Colonic mucosa (tissue), 4 donors: ENCODE measurements around the gene PPP1R3A. TPM values are rescaled to one million over a fixed set of nuclear protein-coding genes. Genes with fewer than 3 reads are reported as not detected.

Experiments used
- DNase-seq: peaks from one replicate; pipeline ENCODE4 v3.0.0-alpha.2; 2020
- H3K27ac ChIP-seq: fragments of 200-600 bp; one replicate; pipeline ENCODE4 v1.8.0; 2021
- H3K27me3 ChIP-seq: fragments of 200-600 bp; one replicate; pipeline ENCODE4 v1.8.0; 2021
- H3K36me3 ChIP-seq: fragments of 200-600 bp; one replicate; pipeline ENCODE4 v1.8.0; 2021
- H3K4me1 ChIP-seq: fragments of 200-600 bp; one replicate; pipeline ENCODE4 v1.8.0; 2021; ENCODE audit warnings: mild to moderate bottlenecking
- H3K4me3 ChIP-seq: fragments of 200-600 bp; one replicate; pipeline ENCODE4 v1.8.0; 2021
- H3K9ac ChIP-seq, 2 donors: one replicate each; pipeline ENCODE4 v1.7.0; 2013; ENCODE audit warnings: control low read depth in 2 of 2, low read depth in 2 of 2, low read length in 2 of 2
- H3K9me3 ChIP-seq: fragments of 200-600 bp; one replicate; pipeline ENCODE4 v1.8.0; 2021
- intact Hi-C: fragments of 100-400 bp; cut with DNase I; formaldehyde crosslinking; loops from one replicate; pipeline ENCODE4 v1.14.1; 2022
- total RNA-seq, 2 donors: library from RNA; stranded (reverse); fragmentation: NEBNext Ultra II Directional in 1 of 2; extraction: Animal tissue kit (Norgen Biotek cat#: 25700) in 1 of 2; gene quantifications; one replicate each; pipeline ENCODE4 v1.2.1, GENCODE V29; 2021
- TF ChIP-seq, protein P1 (sequence below): fragments of 200-600 bp; IDR thresholded peaks from one replicate; pipeline ENCODE4 v1.8.0; 2022; ENCODE audit warnings: antibody characterized with exemption, mild to moderate bottlenecking
- donor health status: healthy.
- donor health status: DM: no; HTN: no; CAD: no.
- donor health status: DM: no; HTN: no; CAD: no.

Gene PPP1R3A
- total RNA-seq, 2 donors from 2014 or later: not detected

GRCh38 chr7:113831556-113831955, 87.3 kb downstream of the PPP1R3A start:
- Histone ChIP-seq H3K36me3 (no peaks in the 10 kb centered on the region), H3K27ac (no peak overlapping the region), H3K27me3 (no peaks in the 10 kb centered on the region), H3K4me3 (no peak overlapping the region), H3K4me1 (no peaks in the 10 kb centered on the region), H3K9ac (no peak overlapping the region), H3K9me3 (no peaks in the 10 kb centered on the region)
- intact Hi-C loops: no loop called here
- no peak for DNase-seq
- TF ChIP-seq, protein P1, sequence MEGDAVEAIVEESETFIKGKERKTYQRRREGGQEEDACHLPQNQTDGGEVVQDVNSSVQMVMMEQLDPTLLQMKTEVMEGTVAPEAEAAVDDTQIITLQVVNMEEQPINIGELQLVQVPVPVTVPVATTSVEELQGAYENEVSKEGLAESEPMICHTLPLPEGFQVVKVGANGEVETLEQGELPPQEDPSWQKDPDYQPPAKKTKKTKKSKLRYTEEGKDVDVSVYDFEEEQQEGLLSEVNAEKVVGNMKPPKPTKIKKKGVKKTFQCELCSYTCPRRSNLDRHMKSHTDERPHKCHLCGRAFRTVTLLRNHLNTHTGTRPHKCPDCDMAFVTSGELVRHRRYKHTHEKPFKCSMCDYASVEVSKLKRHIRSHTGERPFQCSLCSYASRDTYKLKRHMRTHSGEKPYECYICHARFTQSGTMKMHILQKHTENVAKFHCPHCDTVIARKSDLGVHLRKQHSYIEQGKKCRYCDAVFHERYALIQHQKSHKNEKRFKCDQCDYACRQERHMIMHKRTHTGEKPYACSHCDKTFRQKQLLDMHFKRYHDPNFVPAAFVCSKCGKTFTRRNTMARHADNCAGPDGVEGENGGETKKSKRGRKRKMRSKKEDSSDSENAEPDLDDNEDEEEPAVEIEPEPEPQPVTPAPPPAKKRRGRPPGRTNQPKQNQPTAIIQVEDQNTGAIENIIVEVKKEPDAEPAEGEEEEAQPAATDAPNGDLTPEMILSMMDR: no peak

DNA sequence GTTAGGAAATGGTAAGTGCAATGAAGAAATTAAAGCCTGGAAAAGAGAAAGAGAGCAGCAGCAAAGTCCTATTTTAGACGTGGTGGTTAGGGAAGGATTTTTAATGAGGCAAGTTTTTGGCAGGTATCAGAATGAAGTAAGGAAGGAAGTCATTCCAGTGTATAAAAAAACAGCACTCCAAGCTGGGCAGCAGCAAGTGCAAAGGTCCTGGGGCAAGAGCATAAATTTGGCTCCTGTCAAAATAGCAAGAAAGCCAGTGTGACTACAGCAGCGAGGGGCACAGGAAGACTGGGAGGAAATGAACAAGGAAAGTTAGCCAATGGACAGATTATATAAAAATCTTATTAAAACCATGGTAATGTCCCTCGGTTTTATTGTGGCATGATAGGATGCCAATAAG, 90.2 kb downstream of the PPP1R3A start:
- Histone ChIP-seq H3K27ac (no peak overlapping the region), H3K4me1 (no peaks in the 10 kb centered on the region), H3K9me3 (no peaks in the 10 kb centered on the region), H3K36me3 (no peaks in the 10 kb centered on the region), H3K9ac (no peak overlapping the region), H3K27me3 (no peaks in the 10 kb centered on the region), H3K4me3 (no peak overlapping the region)
- intact Hi-C loops: no loop called here
- DNase-seq: no peak
- TF ChIP-seq, protein P1: no peak
